Measurements from ENCODE around the gene SRC. TPM values are rescaled to one million over a fixed set of nuclear protein-coding genes. Genes with fewer than 3 reads are reported as not detected.

SRC gene
- total and polyA plus RNA-seq, 2 donors (not counting 3 experiments of a cell fraction or from before 2014, with no cell fraction given) = 22.6 to 29.4 TPM

GRCh38 chr20:37359331-37359730, 13.4 kb downstream of the SRC start:
- H3K9ac ChIP-seq (replicated peaks; ENCODE audit: extremely low read depth, insufficient read depth, low read length) = no peak overlapping the region
- no peaks in the 10 kb centered on the region for H3K9me3 ChIP-seq (replicated peaks; ENCODE audit: control insufficient read depth, insufficient read depth, low read length)
- H2AFZ ChIP-seq (ENCODE audit: low read depth, low read length) = no peak overlapping the region
- H3K79me2 ChIP-seq (ENCODE audit: control insufficient read depth, insufficient read depth, low read length) = peaks cover 74% of the 10 kb centered on the region
- ChIA-PET CTCF (no interaction called here), POLR2A (no interaction called here)
- H4K20me1 ChIP-seq (replicated peaks; ENCODE audit: control insufficient read depth, extremely low read depth, insufficient read depth, low read length) = no peaks in the 10 kb centered on the region
- no peaks in the 10 kb centered on the region for H3K4me1 ChIP-seq (ENCODE audit: control insufficient read depth, extremely low read depth, insufficient read depth, low read length)
- H3K4me3 ChIP-seq (replicated peaks in 1 of 3; ENCODE audit: insufficient read depth in 1 of 3, low read depth in 1 of 3, low read length in 3 of 3) = no peak overlapping the region
- FAIRE-seq = no peak
- BruUV-seq (replicated peaks) = no TSS peak
- no peak overlapping the region for H3K4me2 ChIP-seq (ENCODE audit: insufficient read depth, low read length)
- H3K9me1 ChIP-seq (replicated peaks; ENCODE audit: control insufficient read depth, extremely low read depth, insufficient read depth, low read length) = no peaks in the 10 kb centered on the region
- no peak overlapping the region for H3K27ac ChIP-seq (ENCODE audit: insufficient read depth, low read depth, low read length)
- TF ChIP-seq JUN (IDR thresholded peaks at IDR 0.05; ENCODE audit: borderline replicate concordance, insufficient read depth, insufficient read length, low read depth) (no peak), POLR2AphosphoS5 (IDR thresholded peaks at IDR 0.05; ENCODE audit: insufficient read depth, low read depth, low read length) (no peak), MYC (IDR thresholded peaks at IDR 0.05; ENCODE audit: low read depth, low read length) (no peak), EZH2 (IDR thresholded peaks at IDR 0.05; ENCODE audit: borderline replicate concordance, low read depth, low read length, severe bottlenecking) (no peak), GATA2 (IDR thresholded peaks at IDR 0.05; ENCODE audit: insufficient read depth, insufficient read length, low read depth, low read length) (no peak), POLR2A (IDR thresholded peaks at IDR 0.05; ENCODE audit: low read depth, low read length) (no peak), FOS (IDR thresholded peaks at IDR 0.05; ENCODE audit: borderline replicate concordance, insufficient read depth, low read length) (no peak)
- intact Hi-C loops (cut with micrococcal nuclease) = no loop called here
- dilution Hi-C loops (cut with MboI; ENCODE audit: extremely low pct_ligation_motif_present, low sequenced_read_pairs) = no loop called here
- DNase-seq (ENCODE audit: low read depth, low spot score) = no peak
- no peaks in the 10 kb centered on the region for H3K36me3 ChIP-seq (ENCODE audit: control insufficient read depth in 2 of 2, extremely low read depth in 1 of 2, insufficient read depth in 2 of 2, low read length in 2 of 2)
- H3K27me3 ChIP-seq (ENCODE audit: control insufficient read depth in 2 of 2, insufficient read depth in 2 of 2, low read length in 2 of 2) = no peaks in the 10 kb centered on the region

- Histone ChIP-seq H2AFZ (ENCODE audit: low read depth, low read length) (no peak overlapping the region), H3K9me3 (replicated peaks; ENCODE audit: control insufficient read depth, insufficient read depth, low read length) (no peaks in the 10 kb centered on the region), H4K20me1 (replicated peaks; ENCODE audit: control insufficient read depth, extremely low read depth, insufficient read depth, low read length) (no peaks in the 10 kb centered on the region), H3K79me2 (ENCODE audit: control insufficient read depth, insufficient read depth, low read length) (peaks cover 70% of the 10 kb centered on the region), H3K4me2 (ENCODE audit: insufficient read depth, low read length) (no peak overlapping the region), H3K4me3 (replicated peaks in 1 of 3; ENCODE audit: insufficient read depth in 1 of 3, low read depth in 1 of 3, low read length in 3 of 3) (no peak overlapping the region), H3K36me3 (ENCODE audit: control insufficient read depth in 2 of 2, extremely low read depth in 1 of 2, insufficient read depth in 2 of 2, low read length in 2 of 2) (no peaks in the 10 kb centered on the region), H3K27me3 (ENCODE audit: control insufficient read depth in 2 of 2, insufficient read depth in 2 of 2, low read length in 2 of 2) (no peaks in the 10 kb centered on the region), H3K27ac (ENCODE audit: insufficient read depth, low read depth, low read length) (no peak overlapping the region), H3K9ac (replicated peaks; ENCODE audit: extremely low read depth, insufficient read depth, low read length) (no peak overlapping the region), H3K9me1 (replicated peaks; ENCODE audit: control insufficient read depth, extremely low read depth, insufficient read depth, low read length) (no peaks in the 10 kb centered on the region), H3K4me1 (ENCODE audit: control insufficient read depth, extremely low read depth, insufficient read depth, low read length) (no peaks in the 10 kb centered on the region)
- POLR2A ChIA-PET = no interaction called here
- intact Hi-C loops (cut with micrococcal nuclease) = no loop called here
- BruUV-seq (replicated peaks) = no TSS peak
- CTCF ChIA-PET = interaction anchor here (0.7 kb wide), 1 partner anchor 85 kb away, joined by 3 read pairs; no protein-coding TSS in a partner anchor
- no peak for FAIRE-seq
- no peak for TF ChIP-seq CTCF (IDR thresholded peaks at IDR 0.05; ENCODE audit: extremely low read depth in 1 of 2, insufficient read depth in 1 of 2, low read depth in 1 of 2, low read length in 2 of 2)
- TF ChIP-seq POLR2A (IDR thresholded peaks at IDR 0.05; ENCODE audit: low read depth, low read length) = no peak
- TF ChIP-seq JUN (IDR thresholded peaks at IDR 0.05; ENCODE audit: borderline replicate concordance, insufficient read depth, insufficient read length, low read depth) = no peak
- no peak for TF ChIP-seq EZH2 (IDR thresholded peaks at IDR 0.05; ENCODE audit: borderline replicate concordance, low read depth, low read length, severe bottlenecking)
- DNase-seq (ENCODE audit: low read depth, low spot score) = no peak
- dilution Hi-C loops (cut with MboI; ENCODE audit: extremely low pct_ligation_motif_present, low sequenced_read_pairs) = no loop called here
These were observed 13.9 kb downstream of the SRC start for GRCh38 chr20:37359836-37360235.

Data from endothelial cell of umbilical vein (primary cell).